NT2/D1 (cell line): ENCODE results near the gene DLG2.

Source experiments
- SUZ12 ChIP-seq: IDR thresholded peaks from 2 replicates; pipeline ENCODE4 v1.6.1; 2011; ENCODE audit not compliant: insufficient read length, insufficient read depth; ENCODE audit errors: extremely low read depth
- YY1 ChIP-seq: IDR thresholded peaks from 2 replicates; pipeline ENCODE4 v1.6.1; 2011; ENCODE audit not compliant: insufficient read length, insufficient read depth

DNA sequence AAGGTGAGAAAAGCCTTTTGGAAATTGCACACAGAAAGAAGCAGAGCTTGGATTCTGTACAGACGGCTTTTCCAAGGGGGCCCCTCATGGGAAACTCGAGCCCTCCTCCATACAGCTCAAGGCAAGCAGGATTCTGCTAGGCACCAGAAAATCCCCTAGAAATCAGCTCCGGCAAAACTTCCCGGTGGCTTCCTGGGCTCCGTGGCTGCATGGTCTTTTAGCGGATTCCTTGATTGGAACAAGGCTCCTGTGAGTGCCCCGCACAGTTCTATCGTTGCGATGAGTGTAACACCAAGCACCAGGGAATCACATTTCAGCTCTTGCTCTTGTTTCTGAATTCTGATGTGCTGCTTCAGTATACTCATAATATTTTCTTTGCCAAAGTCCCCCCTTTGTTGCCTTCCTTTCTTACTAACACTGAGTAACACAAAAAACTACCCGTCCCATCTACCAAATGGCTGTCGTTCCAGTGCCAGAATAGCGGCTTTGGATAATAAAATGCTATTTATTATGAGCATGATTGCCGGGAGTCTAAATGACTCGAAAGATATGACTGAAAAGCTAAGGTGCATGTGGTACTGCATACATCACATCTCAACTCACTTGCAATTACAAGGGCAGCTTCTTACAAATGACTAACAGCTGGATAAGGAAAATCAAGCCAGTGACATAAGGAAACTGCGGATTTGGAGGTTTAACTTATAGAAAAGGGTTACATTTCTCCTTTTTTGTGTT is 494.1 kb downstream of the DLG2 start:
- no peak for TF ChIP-seq SUZ12
- TF ChIP-seq YY1: no peak
